HG02798 (cell line): Measurements from ENCODE around the gene UPF1.

Experiments
- ATAC-seq: cut with Tn5 transposase; IDR thresholded peaks from one replicate; pipeline ENCODE4 v1.9.1; 2021; ENCODE audit warnings: mild to moderate bottlenecking; ENCODE audit not compliant: unreplicated experiment, poor library complexity

UPF1 gene

GRCh38 chr19:18833849-18834643, 2.3 kb downstream of the UPF1 start:
- ATAC-seq = no peak

- no peak for ATAC-seq
Measured at GRCh38 chr19:18834644-18834984, 2.9 kb downstream of the UPF1 start.

- no peak for ATAC-seq
Measured at GRCh38 chr19:18839465-18840287, 7.9 kb downstream of the UPF1 start.

GRCh38 chr19:18840288-18841267, 8.8 kb downstream of the UPF1 start:
- ATAC-seq = no peak

- ATAC-seq = no peak
Measured at GRCh38 chr19:18841400-18841799, 9.6 kb downstream of the UPF1 start.

- no peak for ATAC-seq
Measured at GRCh38 chr19:18842166-18842565, 10.4 kb downstream of the UPF1 start.

- no peak for ATAC-seq
Measured at GRCh38 chr19:18843960-18844359, 12.2 kb downstream of the UPF1 start.

GRCh38 chr19:18844806-18845329, 13.1 kb downstream of the UPF1 start:
- ATAC-seq = no peak

- ATAC-seq = no peak
Measured at GRCh38 chr19:18845961-18846360, 14.2 kb downstream of the UPF1 start.

GRCh38 chr19:18846862-18847548, 15.2 kb downstream of the UPF1 start:
- peak; percentile 51 for ATAC-seq

GRCh38 chr19:18847549-18848463, 16.0 kb downstream of the UPF1 start:
- no peak for ATAC-seq

- ATAC-seq = no peak
Measured at GRCh38 chr19:18848878-18849661, 17.3 kb downstream of the UPF1 start.

- no peak for ATAC-seq
Measured at GRCh38 chr19:18849838-18850400, 18.2 kb downstream of the UPF1 start.

- no peak for ATAC-seq
Measured at GRCh38 chr19:18850471-18851375, 19.0 kb downstream of the UPF1 start.

GRCh38 chr19:18851673-18852325, 20.0 kb downstream of the UPF1 start:
- ATAC-seq = no peak

GRCh38 chr19:18852648-18853047, 20.9 kb downstream of the UPF1 start:
- ATAC-seq = no peak
